Gastrocnemius medialis (tissue), 4 donors: ENCODE results near the gene CHKB. TPM values are rescaled to one million over a fixed set of nuclear protein-coding genes. Genes with fewer than 3 reads are reported as not detected.

Experiments
- ATAC-seq, 2 donors: fragments of 150-250 bp; one replicate each; pipeline ENCODE4 v1.9.1; 2016
- DNase-seq, 2 donors: peaks; one replicate each; pipeline ENCODE4 v3.0.0-alpha.2; 2019
- H3K27ac ChIP-seq, 4 donors: fragments of 200-600 bp; sonication (generic); 1 replicate in 1 of 4; 2 replicates in 3 of 4; pipeline ENCODE4 v1.5.1; 2016 to 2018; ENCODE audit warnings: mild to moderate bottlenecking in 2 of 4, moderate library complexity in 1 of 4
- H3K27me3 ChIP-seq, 3 donors: fragments of 200-600 bp; sonication (generic) in 2 of 3; 1 replicate in 1 of 3; 2 replicates in 2 of 3; pipeline versions ENCODE4 v1.5.1 to v1.6.0; 2016 to 2019; ENCODE audit warnings: mild to moderate bottlenecking in 1 of 3, moderate library complexity in 1 of 3
- H3K36me3 ChIP-seq, 2 donors: fragments of 200-600 bp; sonication (generic) in 1 of 2; one replicate each; pipeline ENCODE4 v1.5.1; 2017 to 2018
- H3K4me1 ChIP-seq, 2 donors: fragments of 200-600 bp; sonication (generic) in 1 of 2; one replicate each; pipeline ENCODE4 v1.5.1; 2016 to 2017; ENCODE audit warnings: mild to moderate bottlenecking in 2 of 2
- H3K4me3 ChIP-seq, 4 donors: fragments of 200-600 bp; sonication (generic) in 3 of 4; 1 replicate in 1 of 4; 2 replicates in 3 of 4; pipeline ENCODE4 v1.5.1; 2016 to 2019; ENCODE audit warnings: mild to moderate bottlenecking in 2 of 4
- H3K9me3 ChIP-seq, 3 donors: fragments of 200-600 bp; sonication (generic) in 2 of 3; 1 replicate in 1 of 3; 2 replicates in 2 of 3; pipeline ENCODE4 v1.5.1; 2016 to 2019
- CTCF ChIP-seq, 5 experiments: fragments of 450-650 bp in 3 of 5; fragments of 200-600 bp in 2 of 5; sonication (generic) in 2 of 5; IDR thresholded peaks in 4 of 5; conservative IDR thresholded peaks in 1 of 5; 1 replicate in 4 of 5; 2 replicates in 1 of 5; pipeline ENCODE4 v1.5.1; 2016 to 2019; ENCODE audit warnings: antibody characterized with exemption in 5 of 5, mild to moderate bottlenecking in 3 of 5, moderate library complexity in 3 of 5
- POLR2A ChIP-seq, 2 donors: fragments of 450-650 bp; IDR thresholded peaks; one replicate each; pipeline ENCODE4 v1.6.1; 2017; ENCODE audit warnings: antibody characterized with exemption in 2 of 2, mild to moderate bottlenecking in 2 of 2, moderate library complexity in 2 of 2
- in situ Hi-C, 4 donors: fragments of 200-750 bp; cut with MboI; loops; one replicate each; pipeline versions ENCODE4 v1.15.0 to v1.8.0; 2017; ENCODE audit warnings: low sequenced_read_pairs in 4 of 4
- intact Hi-C: fragments of 100-400 bp; cut with DNase I; formaldehyde crosslinking; loops from one replicate; pipeline ENCODE4 v1.15.1; 2023; ENCODE audit warnings: low total_unique reads
- total RNA-seq, 4 donors: library from RNA; depleted of rRNA; stranded (reverse); fragments of >200 nt; gene quantifications; one replicate each; pipeline versions ENCODE4 v1.1.0 to v1.2.3, GENCODE V29; 2016

CHKB gene
- total RNA-seq, 4 donors from 2014 or later, result 10.8 to 39.7 (median 24.4) TPM

GRCh38 chr22:50529897-50530579 lies 52.6 kb downstream of the CHKB start, which contains the start of gene TYMP:
TYMP (minus strand) TSS chr22:50530012; CDS start chr22:50529709, 303 bp downstream.
- H3K36me3 ChIP-seq, result no peaks in the 10 kb centered on the region
- peak in 1 of 2 donors; percentile 9 for ATAC-seq
- peaks cover 43 to 55% (median 49%) of the 10 kb centered on the region in 3 donors for H3K27me3 ChIP-seq
- in situ Hi-C loops, result no loop called here
- DNase-seq, result peak in 1 of 2 donors; percentile 64
- peak within 1 kb of the TSS; percentile 54 to 70 (median 58) for H3K4me3 ChIP-seq
- TF ChIP-seq CTCF (IDR thresholded peaks at IDR 0.05 in 4 of 5, conservative IDR thresholded peaks at IDR 0.05 in 1 of 5), result no peak
- peak; percentile 72 to 82 for TF ChIP-seq POLR2A (IDR thresholded peaks at IDR 0.05)
- no peaks in the 10 kb centered on the region for H3K9me3 ChIP-seq
- peak within 1 kb of the TSS; percentile 79 to 86 (median 82) for H3K27ac ChIP-seq
- peaks cover 13 to 19% of the 10 kb centered on the region in 2 donors for H3K4me1 ChIP-seq
- intact Hi-C loops, result loop anchor here (5.0 kb wide), 1 partner anchor 97 kb away; the partner anchor contains the start of gene ARSA

- Histone ChIP-seq H3K27ac (peak overlapping the region; percentile 79 to 86 (median 82)), H3K36me3 (no peaks in the 10 kb centered on the region), H3K4me1 (peaks cover 18 to 25% of the 10 kb centered on the region in 2 donors), H3K4me3 (peak overlapping the region; percentile 54 to 70 (median 58)), H3K27me3 (peaks cover 41 to 50% (median 48%) of the 10 kb centered on the region in 3 donors), H3K9me3 (no peaks in the 10 kb centered on the region)
- TF ChIP-seq CTCF (IDR thresholded peaks at IDR 0.05 in 4 of 5, conservative IDR thresholded peaks at IDR 0.05 in 1 of 5) (no peak), POLR2A (IDR thresholded peaks at IDR 0.05) (no peak)
- DNase-seq, result no peak
- intact Hi-C loops (loop anchor here (5.0 kb wide), 1 partner anchor 98 kb away; the partner anchor contains the start of gene ARSA), in situ Hi-C loops (no loop called here)
- ATAC-seq, result no peak
These were observed 53.2 kb downstream of the CHKB start for GRCh38 chr22:50529416-50529896.

Other genes starting within 250 kb of the CHKB start
- 10 to 100 TPM; 55.7 to 96.2 (median 74.1) TPM for gene PPP6R2, start 239.5 kb downstream of the CHKB start, total RNA-seq
- 100 to 1,000 TPM in 3 of 4 donors, 10 to 100 TPM in 1; 50.5 to 116 (median 107) TPM for gene SBF1, start 107.8 kb downstream of the CHKB start, total RNA-seq
- under 1 TPM in 1 of 4 donors, not detected in 3; 0.53 TPM for gene ADM2, start 101.3 kb downstream of the CHKB start, total RNA-seq
- not detected for gene MIOX, start 96.0 kb downstream of the CHKB start, total RNA-seq
- 10 to 100 TPM; 19.7 to 39.4 (median 26.9) TPM for gene LMF2, start 75.1 kb downstream of the CHKB start, total RNA-seq
- 10 to 100 TPM; 19.0 to 29.3 (median 23.4) TPM for gene NCAPH2, start 74.6 kb downstream of the CHKB start, total RNA-seq
- 1 to 10 TPM in 2 of 4 donors, not detected in 2; 1.0 to 2.3 TPM for gene SCO2, start 57.3 kb downstream of the CHKB start, total RNA-seq
- 10 to 100 TPM in 3 of 4 donors, 1 to 10 TPM in 1; 8.8 to 15.8 (median 11.8) TPM for gene TYMP, start 52.8 kb downstream of the CHKB start, total RNA-seq
- not detected for gene KLHDC7B, start 37.0 kb downstream of the CHKB start, total RNA-seq
- gene SYCE3, start 19.9 kb downstream of the CHKB start, total RNA-seq, result not detected
- gene CPT1B, start 4.4 kb downstream of the CHKB start, total RNA-seq, result 100 to 1,000 TPM in 1 of 4 donors, 10 to 100 TPM in 3; 53.4 to 134 (median 63.7) TPM
- under 1 TPM; 0.39 to 0.85 (median 0.47) TPM for gene MAPK8IP2, start 17.9 kb upstream of the CHKB start, total RNA-seq
- gene ARSA, start 45.3 kb upstream of the CHKB start, total RNA-seq, result 10 to 100 TPM in 2 of 4 donors, 1 to 10 TPM in 2; 8.8 to 17.8 (median 10.2) TPM
- gene SHANK3, start 90.0 kb upstream of the CHKB start, total RNA-seq, result 1 to 10 TPM; 3.8 to 9.8 (median 5.1) TPM
- gene ACR, start 155.4 kb upstream of the CHKB start, total RNA-seq, result not detected
- gene RABL2B, start 200.8 kb upstream of the CHKB start, total RNA-seq, result 1 to 10 TPM; 1.0 to 8.2 (median 1.7) TPM